B cell (primary cell): Measurements from ENCODE around the gene PRR14. TPM values are rescaled to one million over a fixed set of nuclear protein-coding genes. Genes with fewer than 3 reads are reported as not detected.
A peak's percentile ranks its signal among the peaks of the same experiment; 100 is the strongest.

Source experiments
- ATAC-seq: fragments of 200-7000 bp; cut with Tn5 transposase; one replicate; pipeline ENCODE4 v1.10.0; 2021; ENCODE audit warnings: low read depth, mild to moderate bottlenecking, moderate number of reproducible peaks, moderate library complexity
- CTCF ChIA-PET: fragments of 350-600 bp; sonication (Branson Sonifier 250); formaldehyde crosslinking; loops from one replicate; lab custom pipeline; 2021; ENCODE audit warnings: antibody characterized with exemption, inconsistent platforms; lab: Charles Lee
- POLR2A ChIA-PET: fragments of 350-600 bp; sonication (Branson Sonifier 250); formaldehyde crosslinking; loops from one replicate; lab custom pipeline; 2021; ENCODE audit warnings: antibody characterized with exemption; lab: Charles Lee
- DNase-seq: peaks from one replicate; pipeline ENCODE4 v3.0.0; 2013
- H2AFZ ChIP-seq: 2 replicates; pipeline ENCODE4 v1.6.1; 2012; ENCODE audit warnings: mild to moderate bottlenecking, low read depth, low read length; ENCODE audit not compliant: insufficient read depth, poor library complexity, severe bottlenecking
- H3K27ac ChIP-seq, 2 donors: 1 replicate in 1 of 2; 2 replicates in 1 of 2; pipeline ENCODE4 v1.5.1; 2012 to 2013; ENCODE audit warnings: low read length in 2 of 2, mild to moderate bottlenecking in 2 of 2, moderate library complexity in 1 of 2
- H3K27me3 ChIP-seq, 4 experiments: fragments of 200-600 bp in 1 of 4; sonication (generic) in 1 of 4; replicated peaks in 1 of 4; 1 replicate in 2 of 4; 2 replicates in 2 of 4; pipeline versions ENCODE4 v1.6.1 to v1.7.0; 2013 to 2016; ENCODE audit warnings: low read length in 3 of 4, mild to moderate bottlenecking in 2 of 4, mixed read lengths in 1 of 4, moderate library complexity in 1 of 4; ENCODE audit not compliant: insufficient read depth in 4 of 4, control insufficient read depth in 3 of 4; ENCODE audit errors: control extremely low read depth in 1 of 4
- H3K36me3 ChIP-seq, 2 experiments: replicated peaks in 1 of 2; 1 replicate in 1 of 2; 2 replicates in 1 of 2; pipeline versions ENCODE4 v1.6.1 to v1.7.1; 2013; ENCODE audit warnings: low read length in 1 of 2; ENCODE audit not compliant: insufficient read depth in 2 of 2, control insufficient read depth in 1 of 2; ENCODE audit errors: control extremely low read depth in 1 of 2, extremely low read depth in 1 of 2
- H3K4me1 ChIP-seq, 2 donors: fragments of 200-600 bp in 1 of 2; sonication (generic) in 1 of 2; 1 replicate in 1 of 2; 2 replicates in 1 of 2; pipeline versions ENCODE4 v1.5.1 to v1.6.1; 2013 to 2017; ENCODE audit warnings: low read length in 2 of 2; ENCODE audit not compliant: control insufficient read depth in 2 of 2, insufficient read depth in 2 of 2
- H3K4me2 ChIP-seq: replicated peaks from 2 replicates; pipeline ENCODE3; 2012; ENCODE audit warnings: mild to moderate bottlenecking, low read depth, low read length; ENCODE audit not compliant: poor library complexity, severe bottlenecking
- H3K4me3 ChIP-seq, 5 experiments: fragments of 200-600 bp in 1 of 5; sonication (generic) in 1 of 5; 1 replicate in 3 of 5; 2 replicates in 2 of 5; pipeline versions ENCODE4 v1.5.1 to v1.7.0; 2011 to 2016; ENCODE audit warnings: low read length in 4 of 5, mild to moderate bottlenecking in 4 of 5, low read depth in 2 of 5, control low read depth in 1 of 5, moderate library complexity in 1 of 5; ENCODE audit not compliant: insufficient read depth in 1 of 5; ENCODE audit errors: control extremely low read depth in 1 of 5, extremely low read depth in 1 of 5
- H3K79me2 ChIP-seq: fragments of 200-600 bp; sonication (generic); one replicate; pipeline ENCODE4 v1.6.0; 2016; ENCODE audit warnings: low read length; ENCODE audit not compliant: control insufficient read depth, insufficient read depth
- H3K9ac ChIP-seq: fragments of 200-600 bp; sonication (generic); 2 replicates; pipeline ENCODE4 v1.6.1; 2017; ENCODE audit warnings: mild to moderate bottlenecking, low read length, moderate library complexity
- H3K9me3 ChIP-seq, 3 donors: one replicate each; pipeline versions ENCODE4 v1.6.1 to v1.7.1; 2013; ENCODE audit warnings: low read length in 2 of 3; ENCODE audit not compliant: control insufficient read depth in 2 of 3, insufficient read depth in 1 of 3; ENCODE audit errors: control extremely low read depth in 1 of 3
- H4K20me1 ChIP-seq: 2 replicates; pipeline ENCODE4 v1.6.0; 2012; ENCODE audit warnings: mild to moderate bottlenecking, low read length; ENCODE audit not compliant: insufficient read depth, control insufficient read depth, poor library complexity, severe bottlenecking
- H3K27ac Mint-ChIP-seq: one replicate; pipeline ENCODE4 v1.8.0; 2021; ENCODE audit warnings: mixed read lengths
- H3K27me3 Mint-ChIP-seq: one replicate; pipeline ENCODE4 v1.8.0; 2021; ENCODE audit warnings: mixed read lengths
- H3K4me1 Mint-ChIP-seq: one replicate; pipeline ENCODE4 v1.8.0; 2021; ENCODE audit warnings: mixed read lengths
- H3K4me3 Mint-ChIP-seq: one replicate; pipeline ENCODE4 v1.8.0; 2021; ENCODE audit warnings: mixed read lengths
- H3K9me3 Mint-ChIP-seq: one replicate; pipeline ENCODE4 v1.8.0; 2022; ENCODE audit warnings: mixed read lengths; ENCODE audit not compliant: insufficient read depth
- CTCF ChIP-seq: fragments of 200-600 bp; IDR thresholded peaks from one replicate; pipeline ENCODE4 v1.8.0; 2022; ENCODE audit warnings: antibody characterized with exemption, mild to moderate bottlenecking
- EZH2 ChIP-seq: IDR thresholded peaks from 2 replicates; pipeline ENCODE4 v1.6.1; 2012; ENCODE audit warnings: borderline replicate concordance, low read depth, mild to moderate bottlenecking, moderate library complexity, low read length; ENCODE audit not compliant: insufficient read depth, poor library complexity, severe bottlenecking
- WGBS: methylation state at CpG from one replicate; pipeline ENCODE4 v1.1.5; 2013; ENCODE audit warnings: missing lambda C conversion rate; ENCODE audit not compliant: insufficient coverage; 5-methylcytosine and 5-hydroxymethylcytosine counted together
- intact Hi-C: fragments of 100-400 bp; cut with micrococcal nuclease; formaldehyde crosslinking; loops from one replicate; pipeline ENCODE4 v1.10.0; 2022
- polyA plus RNA-seq: library from polyadenylated mRNA; depleted of rRNA; stranded (reverse); fragments of >200 nt; gene quantifications from 2 replicates; pipeline ENCODE4 v1.2.3, GENCODE V29; 2012
- total RNA-seq, 2 donors: library from RNA; stranded (reverse); fragments of 120-200 nt in 1 of 2; gene quantifications; 1 replicate in 1 of 2; 2 replicates in 1 of 2; pipeline versions ENCODE4 v1.2.3 to v1.2.4, GENCODE V29; 2013 to 2022

Gene PRR14
- total and polyA plus RNA-seq, 2 donors (not counting 1 experiment from before 2014, with no cell fraction given): 62.4 to 95.8 TPM

- H3K27me3 ChIP-seq: no peaks in the 10 kb centered on the region
- no peak for TF ChIP-seq EZH2
- TF ChIP-seq CTCF: no peak
- peaks cover 39% of the 10 kb centered on the region for H3K4me1 Mint-ChIP-seq
- peak overlapping the region; percentile 96 for H3K27ac Mint-ChIP-seq
- H3K4me3 Mint-ChIP-seq: peak overlapping the region; percentile 95
- intact Hi-C loops: loop anchor here (1.0 to 5.0 kb wide), 7 partner anchors 8 to 687 kb away; partner anchors contain the start of genes HIRIP3, INO80E, STX4 and TAOK2
- under 1% methylated on average over 77 of the region's 84 CpGs for WGBS
- no peaks in the 10 kb centered on the region for H3K27me3 Mint-ChIP-seq
- H3K79me2 ChIP-seq: peaks cover 48% of the 10 kb centered on the region
- peaks cover 52% of the 10 kb centered on the region for H4K20me1 ChIP-seq
- peaks cover 1 to 58% of the 10 kb centered on the region in 2 experiments for H3K36me3 ChIP-seq
- peak; percentile 78 for DNase-seq
- H3K4me2 ChIP-seq: peak overlapping the region; percentile 97
- peak overlapping the region; percentile 75 to 90 (median 79) for H3K4me3 ChIP-seq
- peak overlapping the region; percentile 88 to 98 for H3K27ac ChIP-seq
- peak overlapping the region; percentile 96 for H3K9ac ChIP-seq
- POLR2A ChIA-PET: interaction anchor here (0.5 to 4.8 kb wide), 18 partner anchors 8 to 799 kb away, joined by 3 to 41 read pairs (median 4); partner anchors contain the start of genes ALDOA, ARMC5, CORO1A and ITGAL
- no peaks in the 10 kb centered on the region for H3K9me3 Mint-ChIP-seq
- H3K4me1 ChIP-seq: peaks cover 30 to 51% of the 10 kb centered on the region in 2 donors
- ATAC-seq: no peak
- H3K9me3 ChIP-seq: no peaks in the 10 kb centered on the region
- CTCF ChIA-PET: interaction anchor here (0.7 to 4.4 kb wide), 12 partner anchors 9 to 568 kb away, joined by 3 to 38 read pairs (median 6); partner anchors contain the start of genes DCTPP1, PRR14 and TBX6
- no peak overlapping the region for H2AFZ ChIP-seq
Observed at GRCh38 chr16:30659507-30660423, 9.0 kb downstream of the PRR14 start.
